Measurements from ENCODE around the gene KLF13. TPM values are rescaled to one million over a fixed set of nuclear protein-coding genes. Genes with fewer than 3 reads are reported as not detected.

The KLF13 gene
- total and polyA plus RNA-seq, 2 experiments from 2014 or later, result 15.1 to 35.7 TPM

DNA sequence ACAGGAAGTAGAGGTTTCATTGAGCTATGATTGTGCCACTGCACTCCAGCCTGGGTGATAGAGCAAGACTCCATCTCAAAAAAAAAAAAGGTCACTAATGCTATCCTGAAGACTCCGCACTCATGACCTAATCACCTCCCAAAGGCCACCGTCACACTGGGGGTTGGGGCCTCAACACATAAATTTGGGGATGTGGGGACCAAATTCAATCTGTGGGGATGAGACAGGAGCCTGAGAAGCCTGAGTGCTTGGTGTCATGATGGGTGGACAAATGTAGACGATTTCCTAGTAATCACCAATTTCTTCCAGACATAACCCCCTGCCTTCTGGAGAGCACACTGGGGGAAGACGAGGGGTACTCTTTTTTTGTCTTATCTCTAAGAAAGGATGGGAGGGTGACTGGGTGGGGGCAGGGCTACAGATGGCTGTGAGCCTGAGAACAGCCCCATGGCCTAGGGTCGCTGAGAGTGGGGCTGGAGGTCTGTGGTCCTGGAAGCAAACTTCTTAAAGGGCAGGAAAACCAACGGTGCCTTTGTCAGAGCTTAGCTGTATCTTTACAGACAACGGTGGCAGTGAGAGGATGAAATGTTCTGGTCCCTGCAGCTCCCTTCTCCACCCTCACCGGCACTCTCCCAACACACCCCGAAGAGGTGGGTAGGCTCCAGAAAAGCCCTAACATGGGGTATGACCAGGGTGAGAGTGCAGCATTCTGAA is 16.6 kb upstream of the KLF13 start:
- Histone ChIP-seq H3K4me1 (ENCODE audit: low read depth) (no peaks in the 10 kb centered on the region), H3K36me3 (no peaks in the 10 kb centered on the region), H3K9me3 (ENCODE audit: low read depth) (no peaks in the 10 kb centered on the region), H3K27ac (no peak overlapping the region), H3K4me3 (no peak overlapping the region), H3K27me3 (peaks cover 31% of the 10 kb centered on the region)
- TF ChIP-seq CTCF (IDR thresholded peaks at IDR 0.05; ENCODE audit: low read depth, low read length), result no peak
- DNase-seq (ENCODE audit: low read depth in 1 of 2, low spot score in 1 of 2), result no peak

DNA sequence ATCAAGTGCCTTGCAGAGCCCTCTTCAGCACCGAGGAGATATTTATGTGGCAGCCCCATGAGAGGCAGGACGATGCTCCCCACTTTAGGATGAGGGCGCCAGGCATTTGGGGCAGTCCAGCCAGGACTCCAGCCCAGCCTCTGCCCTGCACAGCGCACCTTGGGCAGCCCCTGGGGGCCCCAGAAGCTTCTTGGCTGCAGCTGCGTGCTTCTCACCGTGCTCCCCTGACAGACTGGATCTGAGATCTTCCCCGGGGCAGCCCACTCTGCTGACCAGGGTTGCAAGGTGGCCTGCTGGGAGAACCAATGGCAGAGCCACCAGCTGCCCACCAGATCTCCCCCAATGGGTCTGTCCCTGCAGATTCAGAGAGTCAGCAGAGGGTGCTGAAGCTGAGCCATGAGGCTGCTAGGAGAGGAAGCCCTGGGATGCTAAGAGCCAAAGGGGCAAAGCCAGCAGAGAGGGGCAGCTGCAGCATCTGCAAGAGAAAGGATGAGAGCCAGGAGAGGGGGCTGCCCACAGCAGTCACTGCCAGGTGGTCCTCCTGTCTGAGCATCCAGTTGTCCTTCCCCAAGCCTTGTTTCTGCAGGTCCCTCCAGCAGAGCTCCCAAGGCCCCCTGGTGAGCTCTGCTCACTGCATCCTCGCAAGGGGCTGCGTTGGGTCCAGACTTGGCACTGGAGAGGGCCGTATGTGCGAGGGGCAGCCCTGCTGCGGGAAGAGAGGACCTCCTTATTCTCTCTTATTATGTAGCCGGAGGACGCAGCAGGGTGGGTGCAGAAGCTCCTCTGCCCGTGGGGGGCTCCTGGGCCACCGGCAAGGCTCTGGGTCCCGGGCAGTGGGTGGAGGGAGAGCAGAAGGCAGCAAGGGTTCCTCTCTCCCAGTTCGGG is 14.7 kb upstream of the KLF13 start:
- Histone ChIP-seq H3K27ac (no peak overlapping the region), H3K4me1 (ENCODE audit: low read depth) (no peaks in the 10 kb centered on the region), H3K36me3 (no peaks in the 10 kb centered on the region), H3K27me3 (peaks cover 15% of the 10 kb centered on the region), H3K4me3 (no peak overlapping the region), H3K9me3 (ENCODE audit: low read depth) (no peaks in the 10 kb centered on the region)
- no peak for DNase-seq (ENCODE audit: low read depth in 1 of 2, low spot score in 1 of 2)
- no peak for TF ChIP-seq CTCF (IDR thresholded peaks at IDR 0.05; ENCODE audit: low read depth, low read length)

- H3K27ac ChIP-seq, result no peak overlapping the region
- H3K4me1 ChIP-seq (ENCODE audit: low read depth), result no peaks in the 10 kb centered on the region
- no peaks in the 10 kb centered on the region for H3K9me3 ChIP-seq (ENCODE audit: low read depth)
- no peak overlapping the region for H3K4me3 ChIP-seq
- no peak for DNase-seq (ENCODE audit: low read depth in 1 of 2, low spot score in 1 of 2)
- no peak for TF ChIP-seq CTCF (IDR thresholded peaks at IDR 0.05; ENCODE audit: low read depth, low read length)
- no peaks in the 10 kb centered on the region for H3K36me3 ChIP-seq
- H3K27me3 ChIP-seq, result peaks cover 3% of the 10 kb centered on the region
Observed at GRCh38 chr15:31313223-31313622, 13.4 kb upstream of the KLF13 start.

DNA sequence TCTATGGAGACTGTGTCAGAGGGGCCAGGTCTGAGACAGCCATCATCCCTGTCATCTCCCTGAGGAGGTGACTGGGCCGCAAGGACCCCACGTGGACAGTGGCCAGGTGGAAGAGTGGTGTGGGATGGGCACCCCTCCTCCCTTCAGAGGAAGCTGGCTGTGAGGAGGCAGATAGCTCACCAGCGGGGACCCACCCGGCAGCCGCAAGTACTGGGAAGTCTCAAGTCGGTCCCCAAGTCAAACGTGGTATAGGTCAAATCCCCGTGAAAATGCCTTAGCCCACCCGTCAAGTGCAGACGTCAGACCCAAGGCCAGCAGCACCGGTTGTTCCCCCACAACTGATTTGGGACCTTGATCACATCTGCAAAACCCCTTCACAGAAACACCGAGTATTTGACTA is 12.3 kb upstream of the KLF13 start:
- no peaks in the 10 kb centered on the region for H3K9me3 ChIP-seq (ENCODE audit: low read depth)
- no peaks in the 10 kb centered on the region for H3K36me3 ChIP-seq
- H3K4me1 ChIP-seq (ENCODE audit: low read depth), result no peaks in the 10 kb centered on the region
- DNase-seq (ENCODE audit: low read depth in 1 of 2, low spot score in 1 of 2), result no peak
- H3K27ac ChIP-seq, result no peak overlapping the region
- no peaks in the 10 kb centered on the region for H3K27me3 ChIP-seq
- H3K4me3 ChIP-seq, result no peak overlapping the region
- no peak for TF ChIP-seq CTCF (IDR thresholded peaks at IDR 0.05; ENCODE audit: low read depth, low read length)

GRCh38 chr15:31316135-31316795 is 10.4 kb upstream of the KLF13 start:
- Histone ChIP-seq H3K27me3 (no peaks in the 10 kb centered on the region), H3K4me3 (no peak overlapping the region), H3K9me3 (ENCODE audit: low read depth) (no peaks in the 10 kb centered on the region), H3K4me1 (ENCODE audit: low read depth) (no peaks in the 10 kb centered on the region), H3K36me3 (no peaks in the 10 kb centered on the region), H3K27ac (no peak overlapping the region)
- DNase-seq (ENCODE audit: low read depth in 1 of 2, low spot score in 1 of 2), result no peak
- no peak for TF ChIP-seq CTCF (IDR thresholded peaks at IDR 0.05; ENCODE audit: low read depth, low read length)

Data from cardiac muscle cell (in vitro differentiated cells and primary cell).